Stimulated activated naive CD8-positive, alpha-beta T cell treated with anti-CD3 and anti-CD28 coated beads, Interleukin-15, Interleukin-2, amounts not matched to agents 100 U/mL and 50 U/mL, for 24 hours (primary cell): Measurements from ENCODE around the gene UBR4.

Source experiments
- ATAC-seq: fragments of 150-1000 bp; cut with Tn5 transposase; one replicate; pipeline ENCODE4 v1.10.0; 2021
- DNase-seq: peaks from one replicate; pipeline ENCODE4 v3.0.0; 2021

UBR4 gene

GRCh38 chr1:19139711-19140110 is 70.4 kb downstream of the UBR4 start:
- ATAC-seq (no peak), DNase-seq (no peak)

- ATAC-seq (no peak), DNase-seq (no peak)
Observed at GRCh38 chr1:19138958-19139581, 71.0 kb downstream of the UBR4 start.

- no peak for ATAC-seq
Observed at GRCh38 chr1:19138331-19138730, 71.7 kb downstream of the UBR4 start.

GRCh38 chr1:19137158-19137557 is 72.9 kb downstream of the UBR4 start:
- DNase-seq (no peak), ATAC-seq (no peak)

More at GRCh38 chr1:19138331-19138730, 71.7 kb downstream of the UBR4 start:
- DNase-seq, result no peak

- ATAC-seq, result no peak
- DNase-seq, result no peak
Observed at GRCh38 chr1:19133360-19133759, 76.7 kb downstream of the UBR4 start.

- DNase-seq (no peak), ATAC-seq (no peak)
Observed at GRCh38 chr1:19130468-19130867, 79.6 kb downstream of the UBR4 start.

- ATAC-seq (no peak), DNase-seq (no peak)
Observed at GRCh38 chr1:19128968-19129514, 81.0 kb downstream of the UBR4 start.

GRCh38 chr1:19124273-19124672 is 85.8 kb downstream of the UBR4 start:
- DNase-seq (peak; percentile 35), ATAC-seq (peak; percentile 91)

GRCh38 chr1:19123837-19124236 is 86.2 kb downstream of the UBR4 start:
- DNase-seq (peak; percentile 42), ATAC-seq (peak; percentile 62)

GRCh38 chr1:19122668-19123067 is 87.4 kb downstream of the UBR4 start:
- no peak for DNase-seq
- ATAC-seq, result no peak

- DNase-seq, result no peak
- no peak for ATAC-seq
Observed at GRCh38 chr1:19121192-19121591, 88.9 kb downstream of the UBR4 start.

- DNase-seq (no peak), ATAC-seq (no peak)
Observed at GRCh38 chr1:19120070-19120469, 90.0 kb downstream of the UBR4 start.

GRCh38 chr1:19115082-19115808 is 94.8 kb downstream of the UBR4 start:
- no peak for ATAC-seq
- DNase-seq, result no peak

- ATAC-seq (peak; percentile 57), DNase-seq (peak; percentile 16)
Observed at GRCh38 chr1:19113697-19114092, 96.4 kb downstream of the UBR4 start.

- DNase-seq, result no peak
- ATAC-seq, result no peak
Observed at GRCh38 chr1:19112891-19113696, 97.0 kb downstream of the UBR4 start.

- no peak for ATAC-seq
- DNase-seq, result no peak
Observed at GRCh38 chr1:19110257-19110927, 99.7 kb downstream of the UBR4 start.

- ATAC-seq, result no peak
- DNase-seq, result no peak
Observed at GRCh38 chr1:19109545-19109944, 100.5 kb downstream of the UBR4 start.

- no peak for ATAC-seq
- DNase-seq, result no peak
Observed at GRCh38 chr1:19101244-19101643, 108.8 kb downstream of the UBR4 start.

- ATAC-seq (no peak), DNase-seq (no peak)
Observed at GRCh38 chr1:19100028-19100427, 110.0 kb downstream of the UBR4 start.

- DNase-seq, result no peak
- ATAC-seq, result no peak
Observed at GRCh38 chr1:19096990-19097389, 113.1 kb downstream of the UBR4 start.

- DNase-seq, result no peak
- no peak for ATAC-seq
Observed at GRCh38 chr1:19096036-19096833, 113.8 kb downstream of the UBR4 start.
